NOMO-1 (cell line): ENCODE results near the gene ELOB.

Source experiments
- DNase-seq, 2 experiments: peaks; one replicate each; lab custom pipeline; 2025; ENCODE audit not compliant: unreplicated experiment in 2 of 2; lab: John Stamatoyannopoulos, UW

ELOB gene

DNA sequence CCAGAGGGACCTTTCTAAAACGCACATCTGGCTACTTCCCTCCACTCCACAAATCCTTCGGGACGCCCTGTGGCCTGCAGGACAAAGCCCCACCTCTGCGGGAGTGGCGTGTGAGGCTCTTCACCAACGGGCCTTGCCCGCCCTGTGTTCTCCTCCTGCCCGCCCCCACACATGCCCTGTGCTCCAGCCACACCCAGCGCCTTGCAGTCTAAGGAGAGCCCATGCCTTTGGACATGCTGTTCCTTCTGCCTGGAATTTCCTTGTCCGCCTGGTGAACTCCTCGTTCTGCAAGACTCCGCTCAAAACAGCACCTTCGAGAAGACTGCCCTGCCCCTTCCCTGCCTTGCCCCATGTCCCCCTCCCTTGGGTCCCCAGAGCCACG lies 7.4 kb downstream of the ELOB start:
- no peak for DNase-seq

GRCh38 chr16:2769100-2769529 lies 8.0 kb downstream of the ELOB start:
- DNase-seq, result no peak

DNA sequence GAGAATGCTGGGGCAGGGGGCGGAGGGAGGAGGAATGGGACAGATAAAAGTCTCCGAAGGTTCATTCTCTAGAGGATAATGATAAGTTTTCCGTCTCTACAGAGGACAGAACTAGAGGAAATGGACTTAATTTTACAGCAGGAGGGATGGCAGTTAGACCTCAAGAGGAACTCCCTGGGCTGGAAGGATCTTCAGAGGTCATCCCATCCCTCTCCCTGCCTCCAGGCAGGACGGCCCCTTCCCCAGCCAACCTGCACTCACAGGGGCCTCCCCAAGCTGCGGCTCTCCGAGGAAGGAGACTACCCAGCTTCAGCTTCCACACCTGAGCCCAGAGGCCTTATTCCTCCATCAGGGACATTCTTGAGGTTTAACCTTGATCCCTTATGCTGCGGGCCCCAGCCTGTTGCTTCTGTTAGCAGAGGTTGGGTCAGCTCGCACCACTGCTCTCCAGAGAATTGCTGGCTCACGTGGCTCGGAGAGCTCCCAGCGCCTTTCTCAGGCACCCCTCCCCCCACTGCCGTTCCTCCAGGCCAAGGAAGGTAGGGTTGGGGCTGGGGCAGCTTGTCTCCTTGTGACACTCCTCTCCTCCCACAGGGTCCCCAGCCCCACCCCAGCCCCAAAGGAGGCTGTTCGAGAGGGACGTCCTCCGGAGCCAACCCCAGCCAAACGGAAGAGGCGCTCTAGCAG lies 8.5 kb downstream of the ELOB start:
- no peak for DNase-seq

- DNase-seq, result no peak
Measured at GRCh38 chr16:2767891-2768290, 9.2 kb downstream of the ELOB start.

DNA sequence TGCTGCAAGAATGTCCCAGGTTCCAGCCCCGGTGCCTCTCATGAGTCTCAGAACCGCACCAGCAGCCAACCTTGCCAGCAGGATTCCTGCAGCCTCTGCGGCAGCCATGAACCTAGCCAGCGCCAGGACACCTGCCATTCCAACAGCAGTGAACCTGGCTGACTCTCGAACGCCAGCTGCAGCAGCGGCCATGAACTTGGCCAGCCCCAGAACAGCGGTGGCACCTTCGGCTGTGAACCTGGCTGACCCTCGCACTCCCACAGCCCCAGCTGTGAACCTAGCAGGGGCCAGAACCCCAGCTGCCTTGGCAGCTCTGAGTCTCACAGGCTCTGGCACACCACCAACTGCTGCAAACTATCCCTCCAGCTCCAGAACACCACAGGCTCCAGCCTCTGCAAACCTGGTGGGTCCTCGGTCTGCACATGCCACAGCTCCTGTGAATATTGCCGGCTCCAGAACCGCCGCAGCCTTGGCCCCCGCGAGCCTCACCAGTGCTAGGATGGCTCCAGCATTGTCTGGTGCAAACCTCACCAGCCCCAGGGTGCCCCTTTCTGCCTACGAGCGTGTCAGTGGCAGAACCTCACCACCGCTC lies 9.8 kb downstream of the ELOB start:
- DNase-seq, result no peak

- no peak for DNase-seq
Measured at GRCh38 chr16:2766430-2767139, 10.5 kb downstream of the ELOB start.

GRCh38 chr16:2765462-2766404 lies 11.3 kb downstream of the ELOB start:
- no peak for DNase-seq

DNA sequence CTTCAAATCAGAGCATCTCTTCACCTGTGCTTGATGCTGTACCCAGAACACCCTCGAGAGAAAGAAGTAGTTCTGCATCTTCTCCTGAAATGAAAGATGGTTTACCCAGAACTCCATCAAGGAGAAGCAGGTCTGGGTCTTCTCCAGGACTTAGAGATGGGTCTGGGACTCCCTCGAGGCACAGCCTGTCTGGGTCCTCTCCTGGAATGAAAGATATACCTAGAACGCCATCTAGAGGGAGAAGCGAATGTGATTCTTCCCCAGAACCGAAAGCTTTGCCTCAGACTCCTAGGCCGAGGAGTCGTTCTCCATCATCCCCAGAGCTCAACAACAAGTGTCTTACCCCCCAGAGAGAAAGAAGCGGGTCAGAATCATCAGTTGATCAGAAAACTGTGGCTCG lies 12.4 kb downstream of the ELOB start:
- no peak for DNase-seq

DNA sequence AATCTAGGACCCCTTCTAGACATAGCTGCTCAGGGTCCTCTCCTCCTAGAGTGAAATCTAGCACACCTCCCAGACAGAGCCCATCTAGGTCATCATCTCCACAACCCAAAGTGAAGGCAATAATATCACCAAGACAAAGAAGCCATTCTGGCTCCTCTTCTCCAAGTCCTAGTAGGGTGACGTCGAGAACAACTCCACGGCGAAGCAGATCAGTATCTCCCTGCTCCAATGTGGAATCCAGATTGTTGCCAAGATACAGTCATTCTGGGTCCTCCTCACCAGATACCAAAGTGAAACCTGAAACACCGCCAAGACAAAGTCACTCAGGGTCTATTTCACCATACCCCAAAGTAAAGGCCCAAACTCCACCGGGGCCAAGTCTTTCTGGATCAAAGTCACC lies 13.9 kb downstream of the ELOB start:
- no peak for DNase-seq

- no peak for DNase-seq
Measured at GRCh38 chr16:2762711-2763110, 14.4 kb downstream of the ELOB start.

DNA sequence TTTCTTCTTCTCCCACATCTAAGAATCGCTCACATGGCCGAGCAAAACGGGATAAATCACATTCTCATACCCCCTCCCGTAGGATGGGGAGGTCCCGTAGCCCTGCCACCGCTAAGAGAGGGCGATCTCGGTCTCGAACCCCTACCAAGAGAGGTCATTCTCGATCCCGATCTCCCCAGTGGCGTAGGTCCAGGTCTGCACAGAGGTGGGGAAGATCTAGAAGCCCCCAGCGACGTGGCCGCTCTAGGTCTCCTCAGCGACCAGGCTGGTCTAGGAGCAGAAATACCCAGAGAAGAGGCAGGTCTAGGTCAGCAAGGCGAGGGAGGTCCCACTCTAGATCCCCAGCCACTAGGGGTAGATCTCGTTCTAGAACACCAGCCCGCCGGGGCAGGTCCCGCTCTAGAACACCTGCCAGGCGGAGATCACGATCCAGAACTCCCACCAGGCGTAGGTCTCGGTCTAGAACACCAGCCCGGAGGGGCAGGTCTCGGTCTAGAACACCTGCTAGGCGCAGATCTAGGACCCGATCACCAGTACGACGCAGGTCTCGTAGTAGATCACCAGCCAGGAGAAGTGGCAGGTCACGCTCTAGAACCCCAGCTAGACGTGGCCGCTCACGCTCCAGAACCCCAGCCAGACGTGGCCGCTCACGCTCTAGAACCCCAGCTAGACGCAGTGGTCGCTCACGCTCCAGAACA lies 15.0 kb downstream of the ELOB start:
- DNase-seq, result no peak

GRCh38 chr16:2761472-2761871 lies 15.6 kb downstream of the ELOB start:
- DNase-seq, result no peak

DNA sequence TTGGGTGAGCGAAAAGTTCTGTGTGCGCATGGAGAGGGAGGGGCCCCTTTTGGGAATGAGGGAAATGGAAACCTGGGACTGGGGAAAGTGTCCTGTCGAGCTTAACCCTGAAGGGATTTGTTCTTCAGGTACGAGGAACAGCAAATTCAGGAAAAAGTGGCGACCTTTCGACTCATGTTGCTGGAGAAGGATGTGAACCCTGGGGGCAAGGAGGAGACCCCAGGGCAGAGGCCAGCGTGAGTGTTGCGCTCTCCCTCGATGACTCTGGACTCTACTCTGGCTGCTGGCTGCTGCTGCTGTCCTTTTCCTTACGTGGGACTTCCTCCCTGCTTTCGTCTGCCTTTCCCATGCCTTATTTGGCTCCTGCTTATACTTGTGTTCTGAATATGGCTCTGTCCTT lies 19.7 kb downstream of the ELOB start:
- DNase-seq, result no peak

DNA sequence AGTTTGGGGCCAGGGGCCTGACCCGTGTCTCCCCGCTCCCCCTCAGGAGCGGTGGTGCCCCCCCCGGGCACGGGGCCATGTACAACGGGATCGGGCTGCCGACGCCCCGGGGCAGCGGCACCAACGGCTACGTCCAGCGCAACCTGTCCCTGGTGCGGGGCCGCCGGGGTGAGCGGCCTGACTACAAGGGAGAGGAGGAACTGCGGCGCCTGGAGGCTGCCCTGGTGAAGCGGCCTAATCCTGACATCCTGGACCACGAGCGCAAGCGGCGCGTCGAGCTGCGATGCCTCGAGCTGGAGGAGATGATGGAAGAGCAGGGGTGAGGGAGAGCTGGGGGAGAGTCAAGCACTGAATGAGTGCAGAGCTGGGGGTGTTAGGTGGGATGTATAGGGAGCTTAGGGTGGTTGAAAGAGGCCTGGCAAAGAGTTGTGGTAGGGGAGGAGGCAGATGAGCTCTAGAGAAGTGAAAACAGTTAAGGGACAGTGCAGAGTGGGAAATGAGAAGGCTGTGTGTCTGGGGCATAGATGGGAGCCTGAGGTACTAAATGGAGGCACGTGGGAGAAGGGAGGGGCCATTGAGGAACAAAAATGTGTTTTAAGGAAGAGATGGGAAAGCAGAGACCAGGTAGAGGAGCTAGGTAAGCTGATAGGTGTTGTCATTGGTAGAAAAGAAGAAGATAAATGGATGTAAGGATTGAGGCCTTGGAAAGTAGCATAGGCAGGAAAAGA lies 20.6 kb downstream of the ELOB start:
- no peak for DNase-seq

DNA sequence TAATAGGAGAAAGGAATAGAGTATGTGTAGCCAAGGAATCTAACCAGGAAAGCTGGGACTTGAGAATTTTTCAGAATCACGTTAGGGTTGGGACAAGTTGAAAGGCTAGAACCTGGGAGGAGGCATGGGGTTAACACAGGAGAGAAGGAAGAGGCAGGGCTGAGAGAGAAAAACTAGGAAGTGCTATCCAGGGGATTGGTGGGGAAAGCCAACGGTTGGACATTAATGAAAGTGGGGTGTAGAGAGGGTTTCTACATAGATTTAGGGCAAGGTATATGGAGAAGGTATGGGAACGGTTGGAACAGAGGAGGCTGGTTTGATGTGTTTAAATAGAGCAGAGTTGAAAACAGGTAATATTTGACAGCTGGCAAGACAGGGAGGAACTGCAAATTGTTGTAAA lies 21.9 kb downstream of the ELOB start:
- no peak for DNase-seq

- no peak for DNase-seq
Measured at GRCh38 chr16:2753733-2754020, 23.4 kb downstream of the ELOB start.

- DNase-seq, result peak; percentile 64 to 73
Measured at GRCh38 chr16:2752850-2753732, 24.0 kb downstream of the ELOB start.

DNA sequence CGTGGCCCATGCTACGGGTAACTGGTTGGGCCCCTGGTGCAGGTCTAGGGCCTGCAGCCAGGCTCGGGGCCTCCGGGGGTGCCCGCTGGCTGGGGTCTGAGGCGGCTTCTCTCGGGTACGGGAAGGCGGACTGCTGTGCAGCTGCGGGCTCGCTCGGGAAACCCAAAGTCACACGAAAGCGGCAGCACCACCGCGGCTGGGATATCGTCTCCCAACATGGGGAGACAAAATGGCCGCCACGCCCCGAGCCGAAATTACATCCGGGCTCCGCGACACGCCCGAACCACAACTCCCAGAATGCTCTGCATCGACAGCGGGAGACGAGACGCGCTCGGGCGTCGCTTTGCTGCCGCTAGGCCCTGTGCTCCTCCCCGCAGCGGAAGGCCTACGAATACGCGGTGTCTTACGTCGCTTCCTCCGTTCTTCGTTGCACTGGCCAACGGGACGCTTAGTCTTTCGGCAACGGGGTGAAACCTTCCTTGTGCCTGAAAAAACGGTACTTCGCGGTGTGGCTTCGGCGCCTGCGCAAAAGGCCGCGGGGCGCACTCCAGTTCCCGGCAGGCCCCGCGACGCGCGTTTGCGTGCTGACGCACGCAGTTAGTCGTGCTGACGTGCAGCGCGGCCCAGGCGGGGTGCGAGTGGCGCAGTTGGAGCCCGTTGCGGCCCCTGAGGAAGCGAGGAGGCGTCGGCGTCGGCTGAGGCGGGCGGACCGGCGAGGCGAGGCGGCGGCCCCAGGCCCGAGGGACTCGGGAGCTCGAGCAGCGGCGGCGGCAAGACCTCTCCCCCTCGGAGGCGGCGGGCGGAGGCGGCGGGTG lies 24.8 kb downstream of the ELOB start, which contains the start of gene SRRM2:
Gene SRRM2, plus strand, starts transcription at position 604 of the 815 bp plus-strand sequence. CDS start 3,727 bp downstream, outside the sequence.
- peak; percentile 96 to 97 for DNase-seq
